ENCODE data around the gene GTF3C4. TPM values are rescaled to one million over a fixed set of nuclear protein-coding genes. Genes with fewer than 3 reads are reported as not detected.
"Not testable (repeated sequence)": the region's sequence is repeated elsewhere in the genome, so short reads cannot be mapped to it uniquely, and the experiment has no call there.

Gene GTF3C4
- total RNA-seq, 2 donors from 2014 or later: 6.2 to 6.9 TPM

- H3K27me3 ChIP-seq: no peaks in the 10 kb centered on the region
- no peaks in the 10 kb centered on the region for H3K4me1 ChIP-seq
- ATAC-seq (no peak), DNase-seq (no peak)
- H3K9me3 ChIP-seq: no peaks in the 10 kb centered on the region
- H3K36me3 ChIP-seq (replicated peaks in 1 of 2; ENCODE audit: insufficient read depth in 1 of 2, low read depth in 2 of 2): no peaks in the 10 kb centered on the region
- TF ChIP-seq, protein P1, sequence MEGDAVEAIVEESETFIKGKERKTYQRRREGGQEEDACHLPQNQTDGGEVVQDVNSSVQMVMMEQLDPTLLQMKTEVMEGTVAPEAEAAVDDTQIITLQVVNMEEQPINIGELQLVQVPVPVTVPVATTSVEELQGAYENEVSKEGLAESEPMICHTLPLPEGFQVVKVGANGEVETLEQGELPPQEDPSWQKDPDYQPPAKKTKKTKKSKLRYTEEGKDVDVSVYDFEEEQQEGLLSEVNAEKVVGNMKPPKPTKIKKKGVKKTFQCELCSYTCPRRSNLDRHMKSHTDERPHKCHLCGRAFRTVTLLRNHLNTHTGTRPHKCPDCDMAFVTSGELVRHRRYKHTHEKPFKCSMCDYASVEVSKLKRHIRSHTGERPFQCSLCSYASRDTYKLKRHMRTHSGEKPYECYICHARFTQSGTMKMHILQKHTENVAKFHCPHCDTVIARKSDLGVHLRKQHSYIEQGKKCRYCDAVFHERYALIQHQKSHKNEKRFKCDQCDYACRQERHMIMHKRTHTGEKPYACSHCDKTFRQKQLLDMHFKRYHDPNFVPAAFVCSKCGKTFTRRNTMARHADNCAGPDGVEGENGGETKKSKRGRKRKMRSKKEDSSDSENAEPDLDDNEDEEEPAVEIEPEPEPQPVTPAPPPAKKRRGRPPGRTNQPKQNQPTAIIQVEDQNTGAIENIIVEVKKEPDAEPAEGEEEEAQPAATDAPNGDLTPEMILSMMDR (IDR thresholded peaks at IDR 0.05): no peak
- no peak for TF ChIP-seq POLR2A (IDR thresholded peaks at IDR 0.05)
- WGBS, 2 donors: 76 to 93% methylated on average over 3 to 4 of the region's 4 CpGs
- intact Hi-C loops (cut with DNase I): no loop called here
- no peak overlapping the region for H3K27ac ChIP-seq
- H3K4me3 ChIP-seq: no peak overlapping the region
Measured at GRCh38 chr9:132716007-132716406, 45.7 kb downstream of the GTF3C4 start.

- Histone ChIP-seq H3K36me3 (replicated peaks in 1 of 2; ENCODE audit: insufficient read depth in 1 of 2, low read depth in 2 of 2) (no peaks in the 10 kb centered on the region), H3K9me3 (no peaks in the 10 kb centered on the region), H3K4me3 (no peak overlapping the region), H3K27ac (no peak overlapping the region), H3K27me3 (no peaks in the 10 kb centered on the region), H3K4me1 (no peaks in the 10 kb centered on the region)
- WGBS, 2 donors: 55 to 69% methylated on average over 13 of the region's 13 CpGs
- ATAC-seq (no peak), DNase-seq (no peak)
- TF ChIP-seq POLR2A (IDR thresholded peaks at IDR 0.05): no peak
- TF ChIP-seq, protein P1 (IDR thresholded peaks at IDR 0.05): no peak
- intact Hi-C loops (cut with DNase I): no loop called here
Measured at GRCh38 chr9:132717326-132717945, 47.2 kb downstream of the GTF3C4 start.

DNA sequence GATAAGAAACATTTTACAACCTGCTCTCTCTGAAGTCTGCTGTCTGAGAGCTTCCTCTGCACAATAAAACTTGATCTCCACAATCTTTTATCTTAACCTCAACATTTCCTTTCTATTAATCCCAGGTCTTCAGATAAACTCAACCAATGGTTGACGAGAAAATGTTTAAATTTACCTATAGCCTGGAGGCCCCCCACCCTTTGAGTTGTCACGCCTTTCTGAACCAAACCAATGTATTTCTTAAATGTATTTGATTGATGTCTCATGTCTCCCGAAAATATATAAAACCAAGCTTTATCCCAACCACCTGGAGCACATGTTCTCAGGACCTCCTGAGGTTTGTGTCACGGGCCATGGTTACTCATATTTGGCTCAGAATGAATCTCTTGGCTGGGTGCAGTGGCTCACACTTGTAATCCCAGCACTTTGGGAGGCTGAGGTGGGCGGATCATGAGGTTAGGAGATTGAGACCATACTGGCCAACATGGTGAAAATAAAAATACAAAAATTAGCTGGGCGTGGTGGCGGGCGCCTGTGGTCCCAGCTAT lies 48.2 kb downstream of the GTF3C4 start:
- DNase-seq; H3K36me3 ChIP-seq (replicated peaks in 1 of 2; ENCODE audit: insufficient read depth in 1 of 2, low read depth in 2 of 2); H3K4me1 ChIP-seq; H3K27me3 ChIP-seq; H3K9me3 ChIP-seq; intact Hi-C loops (cut with DNase I); H3K27ac ChIP-seq; H3K4me3 ChIP-seq; ATAC-seq: not testable (repeated sequence)
- WGBS, 2 donors: 71 to 74% methylated on average over 8 of the region's 8 CpGs

GRCh38 chr9:132721661-132722060 lies 51.4 kb downstream of the GTF3C4 start:
- TF ChIP-seq POLR2A (IDR thresholded peaks at IDR 0.05): no peak
- TF ChIP-seq, protein P1 (IDR thresholded peaks at IDR 0.05): no peak
- Histone ChIP-seq H3K4me3 (no peak overlapping the region), H3K27me3 (no peaks in the 10 kb centered on the region), H3K4me1 (no peaks in the 10 kb centered on the region), H3K36me3 (replicated peaks in 1 of 2; ENCODE audit: insufficient read depth in 1 of 2, low read depth in 2 of 2) (no peaks in the 10 kb centered on the region), H3K9me3 (no peaks in the 10 kb centered on the region), H3K27ac (no peak overlapping the region)
- no peak for ATAC-seq
- no peak for DNase-seq
- intact Hi-C loops (cut with DNase I): no loop called here
- 77 to 81% methylated on average over 6 to 12 of the region's 12 CpGs for WGBS, 2 donors

GRCh38 chr9:132722564-132723065 lies 52.4 kb downstream of the GTF3C4 start:
- 71 to 80% methylated on average over 12 to 13 of the region's 16 CpGs for WGBS, 2 donors
- Histone ChIP-seq H3K36me3 (replicated peaks in 1 of 2; ENCODE audit: insufficient read depth in 1 of 2, low read depth in 2 of 2) (no peaks in the 10 kb centered on the region), H3K4me3 (no peak overlapping the region), H3K27ac (no peak overlapping the region), H3K27me3 (no peaks in the 10 kb centered on the region), H3K4me1 (no peaks in the 10 kb centered on the region), H3K9me3 (no peaks in the 10 kb centered on the region)
- intact Hi-C loops (cut with DNase I): no loop called here
- TF ChIP-seq, protein P1 (IDR thresholded peaks at IDR 0.05): no peak
- no peak for ATAC-seq
- no peak for DNase-seq

Data from body of pancreas (tissue), 4 donors.